ENCODE data around the gene SLC43A3. TPM values are rescaled to one million over a fixed set of nuclear protein-coding genes. Genes with fewer than 3 reads are reported as not detected.

SLC43A3 gene
- total RNA-seq, 1 experiment from 2014 or later: 21.4 TPM

DNA sequence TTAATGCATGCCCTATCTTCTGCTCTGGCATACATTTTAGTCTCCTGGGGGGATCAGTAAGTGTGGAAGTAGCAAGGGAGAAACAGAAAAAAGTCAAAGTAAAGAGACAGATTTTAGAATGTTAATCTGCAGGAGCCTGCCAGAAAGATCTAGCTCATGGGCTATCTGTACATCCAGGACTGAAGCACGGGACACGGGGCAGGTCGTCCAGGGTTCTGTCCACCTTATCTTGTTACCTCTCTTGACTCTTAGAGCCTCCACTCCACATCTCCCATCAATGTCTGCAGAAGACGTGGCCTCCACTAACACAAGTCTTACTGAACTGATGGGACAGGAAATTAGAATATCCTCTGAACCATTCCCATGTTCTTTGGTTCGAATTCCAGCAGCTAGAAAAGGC is 1.7 kb upstream of the SLC43A3 start:
- no peak overlapping the region for H2BK15ac ChIP-seq (ENCODE audit: low read depth, low read length)
- no CpG with 5 or more reads among the region's 5 CpGs for WGBS (ENCODE audit: extremely low coverage, insufficient read length, low lambda C conversion rate)
- no peak overlapping the region for H3K4ac ChIP-seq (ENCODE audit: low read depth, low read length)
- no peak overlapping the region for H2AFZ ChIP-seq (ENCODE audit: low read length)
- peaks cover 6% of the 10 kb centered on the region for H3K23me2 ChIP-seq (ENCODE audit: insufficient read length, low read depth, low read length, poor library complexity, severe bottlenecking)
- no peak overlapping the region for H3K56ac ChIP-seq (ENCODE audit: insufficient read length, low read depth, low read length)
- TF ChIP-seq CTCF (conservative IDR thresholded peaks at IDR 0.05): no peak
- no peak overlapping the region for H4K8ac ChIP-seq (replicated peaks; ENCODE audit: insufficient read length, low read depth, low read length)
- peaks cover 3% of the 10 kb centered on the region; the same call in 1 of the 2 replicates for H3K27me3 ChIP-seq (ENCODE audit: insufficient read depth, low read length)
- Mint-ChIP-seq H3K36me3 (ENCODE audit: insufficient read depth in 1 of 3, low read depth in 3 of 3) (peaks cover 8 to 14% (median 12%) of the 10 kb centered on the region in 3 experiments; a peak in 6 of 7 replicates), H3K4me1 (peaks cover 27 to 35% of the 10 kb centered on the region in 2 experiments), H3K9me3 (no peaks in the 10 kb centered on the region), H3K27me3 (ENCODE audit: low read depth) (peaks cover 47% of the 10 kb centered on the region), H3K4me3 (no peak overlapping the region), H3K27ac (no peak overlapping the region)
- H3K27ac ChIP-seq (ENCODE audit: insufficient read length, low read depth, low read length): no peak overlapping the region
- H3K9me3 ChIP-seq (ENCODE audit: control insufficient read depth, low read depth, low read length): no peaks in the 10 kb centered on the region
- no peak overlapping the region for H3K14ac ChIP-seq (ENCODE audit: insufficient read depth, low read length)
- H3K4me1 ChIP-seq (ENCODE audit: insufficient read depth, low read length): peaks cover 2% of the 10 kb centered on the region; the same call in 1 of the 2 replicates
- no peak overlapping the region for H4K91ac ChIP-seq (ENCODE audit: insufficient read length, low read depth, low read length)
- H3K23ac ChIP-seq (ENCODE audit: insufficient read length, low read depth, low read length): no peak overlapping the region
- no peaks in the 10 kb centered on the region for H4K20me1 ChIP-seq (ENCODE audit: control insufficient read depth, insufficient read depth, insufficient read length)
- H3K4me2 ChIP-seq (ENCODE audit: insufficient read depth, insufficient read length, low read length): no peak overlapping the region
- H4K5ac ChIP-seq (ENCODE audit: insufficient read length, low read depth, low read length): no peak overlapping the region
- H3K9ac ChIP-seq (ENCODE audit: extremely low read depth, insufficient read length, low read length): no peak overlapping the region
- H3K79me2 ChIP-seq (ENCODE audit: insufficient read depth, low read length): no peaks in the 10 kb centered on the region
- no peak for DNase-seq
- H2BK120ac ChIP-seq (ENCODE audit: low read depth, low read length, poor library complexity, severe bottlenecking): no peak overlapping the region
- H3K18ac ChIP-seq (ENCODE audit: insufficient read length, low read depth, low read length): no peak overlapping the region
- H2BK20ac ChIP-seq (ENCODE audit: low read depth, low read length, poor library complexity, severe bottlenecking): no peak overlapping the region
- H2BK5ac ChIP-seq (ENCODE audit: insufficient read length, low read length): no peak overlapping the region
- H3T11ph ChIP-seq (ENCODE audit: low read length): no peak overlapping the region
- no peak overlapping the region for H2BK12ac ChIP-seq (ENCODE audit: insufficient read length, low read depth, low read length)
- no peak overlapping the region for H2AK5ac ChIP-seq (ENCODE audit: insufficient read length, low read length)
- no peaks in the 10 kb centered on the region for H3K79me1 ChIP-seq (ENCODE audit: insufficient read depth, low read depth, low read length, poor library complexity, severe bottlenecking)

Data from H9 (cell line).